Measurements from ENCODE around the gene IMMT.

IMMT gene

DNA sequence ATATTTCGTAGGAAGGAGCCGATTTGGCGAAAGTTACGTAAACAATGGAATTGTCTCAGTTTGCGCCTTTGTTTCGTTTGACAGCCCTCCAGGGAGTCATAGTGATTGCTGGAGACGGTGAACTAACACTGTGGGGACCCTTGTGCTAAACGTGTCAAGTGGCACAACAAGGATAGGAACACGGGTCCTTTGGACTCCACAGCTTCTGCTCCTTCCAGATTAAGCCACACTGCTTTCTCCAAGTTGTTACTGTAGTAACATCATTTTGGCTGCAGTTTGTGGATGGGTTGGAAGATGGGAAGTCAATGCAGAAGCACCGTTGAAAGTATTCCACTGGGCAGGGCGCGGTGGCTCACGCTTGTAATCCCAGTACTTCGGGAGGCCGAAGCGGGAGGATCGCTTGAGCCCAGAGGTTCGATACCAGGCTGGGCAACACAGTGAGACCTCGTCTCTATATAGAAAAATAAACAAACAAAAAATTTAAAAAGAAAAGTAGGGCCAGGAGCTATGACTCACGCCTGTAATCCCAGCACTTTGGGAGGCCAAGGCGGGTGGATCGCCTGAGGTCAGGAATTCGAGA is 636 bp upstream of the IMMT start:
- no peak for DNase-seq

DNA sequence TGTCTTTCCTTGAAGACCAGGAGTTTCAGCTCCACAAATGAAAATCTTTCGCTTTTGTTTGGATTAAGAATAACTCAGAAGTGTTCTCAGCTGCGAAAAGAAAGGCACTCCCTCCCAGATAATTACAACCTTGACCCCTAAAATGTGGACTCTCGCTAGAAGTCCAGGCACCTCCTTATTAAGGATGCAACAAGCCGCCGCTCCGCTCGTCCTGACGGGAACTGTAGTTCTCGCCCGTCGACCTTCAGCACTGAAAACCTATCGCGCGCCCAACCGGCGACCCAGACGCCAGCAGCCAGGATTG is 559 bp downstream of the IMMT start:
- no peak for DNase-seq

DNA sequence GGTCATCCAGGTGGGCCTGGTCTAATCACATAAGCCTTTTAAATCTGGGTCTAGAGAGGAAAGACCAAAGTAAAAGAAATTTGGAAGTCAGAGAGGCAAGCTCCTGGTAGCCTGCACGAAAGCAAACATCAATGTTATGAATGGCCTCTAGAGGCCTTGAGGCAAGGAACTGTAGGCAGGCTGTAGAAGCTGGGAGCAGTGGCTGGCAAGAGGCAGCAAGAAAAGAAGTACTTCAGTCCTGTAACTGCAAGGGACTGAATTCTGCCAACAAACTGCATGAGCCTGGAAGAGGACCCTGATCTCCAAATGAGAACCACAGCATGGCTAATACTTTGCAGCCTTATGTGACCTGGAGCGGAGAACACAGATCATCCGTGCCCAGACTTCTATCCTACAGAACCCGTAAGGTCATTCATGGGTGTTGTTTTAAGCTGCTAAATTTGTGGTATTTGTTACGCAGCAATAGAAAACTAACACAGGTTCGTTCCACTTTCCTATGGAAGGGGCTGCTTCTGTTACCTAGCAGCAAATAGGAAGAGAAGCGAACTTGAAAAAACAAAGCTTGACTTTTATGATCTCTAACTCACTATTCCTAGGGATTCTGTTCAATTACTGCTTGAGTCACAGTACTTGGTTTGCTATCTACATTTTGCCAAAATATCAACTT is 1.2 kb downstream of the IMMT start:
- DNase-seq = no peak

GRCh38 chr2:86189782-86190416 is 5.4 kb downstream of the IMMT start:
- no peak for DNase-seq

GRCh38 chr2:86186431-86186830 is 8.8 kb downstream of the IMMT start:
- DNase-seq = no peak

DNA sequence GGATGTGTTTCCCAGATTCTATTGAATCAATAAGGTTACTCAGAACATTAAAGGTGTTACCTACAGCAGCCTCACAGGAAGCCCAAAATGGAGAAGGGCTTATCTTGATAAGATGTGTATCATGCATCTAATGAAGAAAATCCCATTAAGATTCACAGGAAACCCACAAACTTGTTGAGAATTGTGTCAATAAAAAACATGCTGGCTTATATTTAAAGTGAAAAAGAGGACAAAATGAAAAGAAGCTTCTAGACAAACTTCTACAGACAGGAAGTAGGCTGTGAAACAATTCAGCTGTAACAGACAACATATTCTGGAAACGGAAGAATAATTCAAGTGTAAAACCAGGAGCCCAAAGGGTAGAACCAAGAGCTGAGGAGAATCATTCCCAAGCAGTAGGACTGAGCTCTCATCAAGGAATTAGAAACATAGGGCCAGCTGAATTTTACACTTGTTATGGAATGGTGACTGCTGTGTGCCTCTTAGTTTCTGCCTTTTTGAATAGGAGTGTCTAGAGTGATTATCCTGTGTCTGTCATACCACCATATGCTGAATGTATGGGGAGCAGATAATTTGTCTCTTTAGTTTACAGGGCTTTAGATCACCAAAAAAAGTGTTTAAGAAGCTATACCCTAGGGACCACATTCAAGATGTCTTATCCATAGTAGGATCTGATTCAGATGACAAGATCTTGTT is 9.6 kb downstream of the IMMT start:
- DNase-seq = no peak

GRCh38 chr2:86176597-86176996 is 18.7 kb downstream of the IMMT start:
- no peak for DNase-seq

DNA sequence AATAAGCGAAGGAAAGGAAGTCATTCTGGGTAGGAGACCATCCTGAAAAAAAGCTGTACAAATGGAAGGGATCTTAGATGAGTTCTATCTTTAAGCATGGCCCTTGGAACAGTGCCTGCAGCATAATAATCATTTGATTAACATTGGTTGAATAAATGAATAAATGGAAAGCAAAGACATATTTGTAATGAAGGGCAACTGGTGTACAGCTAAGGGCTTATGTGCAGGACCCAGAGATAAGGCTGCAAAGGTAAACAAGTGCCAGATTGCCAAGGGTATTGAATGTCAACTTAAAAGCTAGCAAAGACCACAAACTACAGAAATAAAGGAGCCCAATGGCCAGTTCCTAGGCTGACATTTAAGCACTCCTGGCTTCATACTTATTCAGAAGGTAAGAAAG is 19.4 kb downstream of the IMMT start:
- DNase-seq = no peak

- no peak for DNase-seq
These were observed 20.8 kb downstream of the IMMT start for GRCh38 chr2:86174445-86174844.

GRCh38 chr2:86172610-86173009 is 22.7 kb downstream of the IMMT start:
- no peak for DNase-seq

GRCh38 chr2:86171295-86171694 is 24.0 kb downstream of the IMMT start:
- DNase-seq = no peak

- DNase-seq = no peak
These were observed 24.8 kb downstream of the IMMT start for GRCh38 chr2:86170449-86170848.

DNA sequence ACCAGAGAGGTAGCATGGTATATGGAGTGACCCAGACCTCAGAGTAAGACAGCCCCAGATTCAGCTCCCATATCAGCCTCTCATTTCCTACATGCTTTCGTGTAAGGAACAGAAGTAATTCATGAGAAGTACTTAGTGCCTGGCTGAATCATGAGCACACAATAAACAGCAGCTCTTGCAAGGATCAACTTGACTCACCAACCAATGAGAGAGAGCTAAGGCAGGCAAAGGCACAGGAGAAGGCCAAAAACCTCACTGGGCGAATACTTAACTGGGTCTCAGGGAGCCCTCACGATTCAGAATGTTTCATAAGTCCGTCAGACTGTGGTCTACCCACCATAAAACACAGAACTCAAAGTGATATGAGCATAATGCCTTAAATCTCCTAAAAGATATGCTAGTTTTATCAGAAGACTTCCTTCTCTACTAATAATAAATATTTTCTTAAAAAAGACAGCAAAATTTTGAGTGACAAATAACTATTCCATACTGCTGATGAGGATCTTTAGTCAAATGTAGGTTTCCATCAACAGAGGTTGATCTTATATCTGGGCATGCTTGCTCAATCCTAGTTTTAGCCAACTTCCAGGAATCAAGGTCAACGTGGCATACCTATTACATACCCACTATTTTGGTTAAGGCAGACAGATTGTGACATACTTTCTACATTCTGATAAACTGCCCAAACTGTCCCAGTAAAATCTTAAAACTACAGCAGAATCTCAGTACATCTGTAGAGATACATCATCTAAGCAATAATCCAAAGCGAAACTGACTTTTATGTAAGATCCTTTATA is 34.9 kb downstream of the IMMT start:
- DNase-seq = no peak

DNA sequence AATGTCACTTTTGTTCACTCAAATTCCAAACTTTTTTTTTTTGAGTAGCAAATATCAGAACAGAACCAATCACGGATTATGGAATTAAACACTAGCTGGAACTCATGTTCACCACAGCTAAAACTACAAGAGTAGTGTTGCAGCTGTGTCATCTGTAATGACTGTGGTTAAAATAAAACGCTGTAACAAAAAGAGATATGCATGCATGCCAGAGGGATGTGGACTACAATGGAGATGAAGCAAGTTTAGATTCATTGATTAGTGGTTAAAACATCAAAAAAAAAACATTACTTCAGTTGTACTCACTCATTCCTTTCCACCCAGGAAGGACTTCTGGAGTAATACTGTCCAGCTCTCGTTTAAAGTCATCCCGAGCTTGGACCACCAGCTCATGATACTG is 37.0 kb downstream of the IMMT start:
- no peak for DNase-seq

DNA sequence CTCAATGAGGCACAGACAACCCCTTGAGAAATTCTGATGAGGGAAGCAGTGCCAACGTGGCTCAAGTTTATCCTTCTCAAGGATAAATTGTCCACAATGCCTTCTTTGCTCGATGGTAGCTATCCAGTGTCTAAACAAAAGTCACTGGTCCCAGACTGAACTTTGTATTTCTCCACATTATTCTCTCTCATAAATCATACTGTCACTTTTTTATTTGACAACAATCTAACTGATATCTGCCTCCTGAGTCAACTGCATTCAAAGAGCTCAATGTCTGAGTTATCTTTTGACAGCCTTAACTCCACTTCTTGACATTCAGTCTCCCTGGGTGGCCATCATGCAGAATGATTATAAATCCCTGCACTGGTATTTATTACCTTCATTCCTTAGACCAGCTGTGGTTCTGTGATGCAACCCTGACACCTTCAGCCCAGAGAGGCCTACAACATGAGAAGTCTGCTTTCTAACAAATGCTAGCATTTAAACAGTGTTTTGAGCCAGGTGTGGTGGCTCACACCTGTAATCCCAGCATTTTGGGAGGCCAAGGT is 38.2 kb downstream of the IMMT start:
- DNase-seq = no peak

GRCh38 chr2:86150502-86150901 is 44.8 kb downstream of the IMMT start:
- no peak for DNase-seq

GRCh38 chr2:86147793-86148192 is 47.5 kb downstream of the IMMT start:
- no peak for DNase-seq

DNA sequence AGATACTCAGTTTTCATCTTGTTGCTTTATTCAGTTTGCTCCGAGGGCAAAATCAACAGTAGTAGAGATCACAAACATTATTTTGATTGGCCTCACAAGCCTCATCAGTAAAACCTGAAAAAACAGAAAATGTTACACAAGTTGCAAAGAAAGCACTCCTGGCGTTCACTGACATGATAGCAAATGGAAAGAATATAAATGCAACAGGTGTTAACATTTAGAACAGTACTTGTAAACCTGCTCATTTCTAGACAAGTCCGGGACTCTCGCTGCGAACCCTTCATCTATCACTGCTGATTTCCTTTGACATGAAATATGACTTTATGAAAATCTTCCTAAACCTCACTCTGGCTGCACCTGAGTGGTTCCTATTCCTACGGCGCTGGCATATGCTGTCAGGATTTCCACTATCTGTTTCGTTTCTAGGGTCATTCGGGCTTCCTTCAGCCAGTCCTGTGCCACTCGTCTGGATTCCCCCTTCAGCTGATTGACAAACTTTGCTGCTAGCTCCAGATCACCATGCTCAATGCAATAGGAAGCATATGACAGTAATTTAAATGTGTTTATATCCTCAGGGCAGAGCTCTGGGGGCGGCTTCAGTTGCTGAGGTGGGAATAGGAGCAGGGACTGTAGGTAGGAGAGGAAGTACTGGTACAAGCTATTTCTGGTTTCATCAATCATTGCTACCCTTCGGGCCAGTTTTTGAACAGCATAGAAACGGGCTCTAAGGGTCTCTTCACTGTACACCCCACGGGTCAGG is 51.2 kb downstream of the IMMT start:
- DNase-seq = no peak

DNA sequence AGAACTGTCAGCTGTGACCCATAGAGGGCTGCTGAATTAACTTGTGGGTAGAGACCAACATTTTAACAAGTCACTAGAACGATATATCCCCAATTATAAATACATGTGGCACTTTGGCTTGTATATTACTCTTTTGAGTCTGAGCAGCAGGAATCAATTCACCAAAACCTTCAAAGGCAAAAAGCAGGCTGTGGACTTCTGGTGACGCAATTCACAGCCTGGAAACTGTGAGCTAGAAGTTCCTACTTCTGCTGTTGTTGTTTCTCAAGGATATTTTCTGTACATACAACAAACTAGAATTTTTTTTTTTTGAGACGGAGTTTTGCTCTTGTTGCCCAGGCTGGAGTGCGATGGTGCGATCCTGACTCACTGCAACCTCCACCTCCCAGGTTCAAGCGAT is 52.0 kb downstream of the IMMT start:
- no peak for DNase-seq

DNA sequence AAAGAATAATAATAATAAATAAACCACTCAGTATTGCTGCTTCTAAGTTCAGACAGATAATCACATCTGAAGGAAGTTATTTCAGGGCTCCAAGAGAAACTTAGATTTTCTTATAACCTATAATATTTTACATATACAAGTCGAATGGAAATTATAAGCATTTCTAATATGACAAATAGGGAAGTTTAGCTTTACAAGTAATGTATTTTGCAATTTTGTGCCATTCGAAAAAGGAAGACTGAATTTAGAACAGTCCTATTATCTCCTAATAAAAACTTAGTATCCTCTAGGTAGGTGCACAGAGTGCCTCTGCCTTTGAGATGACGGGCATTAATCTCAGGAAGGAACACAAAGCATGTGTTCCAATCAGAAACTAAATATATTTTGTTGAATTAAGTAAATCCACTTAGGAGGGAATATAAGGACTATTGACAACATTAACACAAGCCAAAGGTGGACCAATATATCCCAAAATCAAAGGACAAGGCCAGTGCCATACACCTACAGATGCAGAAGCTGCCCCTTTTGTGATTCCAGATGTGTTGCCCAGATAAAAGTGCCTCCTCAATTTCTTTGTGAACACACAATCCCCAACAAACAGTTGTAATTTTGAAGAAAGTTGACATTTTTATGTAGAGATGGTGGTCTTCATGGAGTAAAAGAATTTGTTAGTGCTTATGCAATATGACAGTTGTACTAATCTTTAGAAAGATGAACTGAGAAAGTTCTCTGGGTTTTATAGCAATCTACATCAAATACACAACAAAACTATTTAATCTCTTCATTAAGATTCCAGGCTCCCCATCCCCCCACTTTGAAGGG is 52.6 kb downstream of the IMMT start:
- DNase-seq = no peak

GRCh38 chr2:86140969-86141392 is 54.3 kb downstream of the IMMT start:
- no peak for DNase-seq

Measured in NCI-H226 (cell line).